Measurements from ENCODE around the gene CA14.

DNA sequence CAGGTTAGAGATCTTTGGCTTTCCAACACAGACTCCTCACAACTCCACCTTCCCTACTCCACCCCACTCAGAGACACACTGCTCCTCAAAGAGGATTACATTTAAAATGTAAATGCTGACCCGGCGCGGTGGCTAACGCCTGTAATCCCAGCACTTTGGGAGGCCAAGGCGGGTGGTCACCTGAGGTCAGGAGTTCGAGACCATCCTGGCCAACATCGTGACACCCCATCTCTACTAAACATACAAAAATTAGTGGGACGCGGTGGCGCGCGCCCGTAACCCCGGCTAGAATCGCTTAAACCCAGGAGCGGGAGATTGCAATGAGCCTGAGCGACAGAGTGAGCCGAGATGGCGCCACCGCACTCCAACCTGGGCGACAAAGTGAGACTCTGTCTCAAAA is 19.8 kb upstream of the CA14 start:
- TF ChIP-seq, protein P1, sequence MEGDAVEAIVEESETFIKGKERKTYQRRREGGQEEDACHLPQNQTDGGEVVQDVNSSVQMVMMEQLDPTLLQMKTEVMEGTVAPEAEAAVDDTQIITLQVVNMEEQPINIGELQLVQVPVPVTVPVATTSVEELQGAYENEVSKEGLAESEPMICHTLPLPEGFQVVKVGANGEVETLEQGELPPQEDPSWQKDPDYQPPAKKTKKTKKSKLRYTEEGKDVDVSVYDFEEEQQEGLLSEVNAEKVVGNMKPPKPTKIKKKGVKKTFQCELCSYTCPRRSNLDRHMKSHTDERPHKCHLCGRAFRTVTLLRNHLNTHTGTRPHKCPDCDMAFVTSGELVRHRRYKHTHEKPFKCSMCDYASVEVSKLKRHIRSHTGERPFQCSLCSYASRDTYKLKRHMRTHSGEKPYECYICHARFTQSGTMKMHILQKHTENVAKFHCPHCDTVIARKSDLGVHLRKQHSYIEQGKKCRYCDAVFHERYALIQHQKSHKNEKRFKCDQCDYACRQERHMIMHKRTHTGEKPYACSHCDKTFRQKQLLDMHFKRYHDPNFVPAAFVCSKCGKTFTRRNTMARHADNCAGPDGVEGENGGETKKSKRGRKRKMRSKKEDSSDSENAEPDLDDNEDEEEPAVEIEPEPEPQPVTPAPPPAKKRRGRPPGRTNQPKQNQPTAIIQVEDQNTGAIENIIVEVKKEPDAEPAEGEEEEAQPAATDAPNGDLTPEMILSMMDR (IDR thresholded peaks at IDR 0.05): no peak
- TF ChIP-seq POLR2A (IDR thresholded peaks at IDR 0.05) (no peak), POLR2AphosphoS5 (IDR thresholded peaks at IDR 0.05; ENCODE audit: insufficient read depth in 1 of 2, low read depth in 1 of 2) (no peak)

All from vagina (tissue), 2 donors.